GM10248 (cell line): ENCODE measurements around the gene KCNQ2.

Experiments
- CTCF ChIA-PET: fragments of 300-600 bp; sonication (Branson Sonifier 250); formaldehyde crosslinking; extraction: SDS; loops from one replicate; lab custom pipeline; 2021; ENCODE audit warnings: antibody characterized with exemption; lab: Yijun Ruan, JAX
- POLR2A ChIA-PET: fragments of 350-650 bp; sonication (Branson Sonifier 250); formaldehyde crosslinking; extraction: SDS; loops from one replicate; lab custom pipeline; 2020; ENCODE audit warnings: antibody characterized with exemption; lab: Yijun Ruan, JAX
- DNase-seq: peaks from one replicate; pipeline ENCODE4 v3.0.0; 2012; ENCODE audit errors: extremely low spot score
- CTCF ChIP-seq: IDR thresholded peaks from 2 replicates; pipeline ENCODE4 v1.5.1; 2012; ENCODE audit warnings: mild to moderate bottlenecking, low read depth; ENCODE audit errors: extremely low read depth, missing control alignments, control extremely low read depth

The KCNQ2 gene

GRCh38 chr20:63379296-63379695, 93.2 kb downstream of the KCNQ2 start:
- ChIA-PET CTCF (interaction anchor here (2.5 kb wide), 1 partner anchor 156 kb away, joined by 9 read pairs; no protein-coding TSS in a partner anchor), POLR2A (no interaction called here)
- TF ChIP-seq CTCF, result no peak
- DNase-seq, result no peak

- POLR2A ChIA-PET, result no interaction called here
- no peak for DNase-seq
- TF ChIP-seq CTCF, result no peak
- CTCF ChIA-PET, result interaction anchor here (1.1 to 2.5 kb wide), 5 partner anchors 40 to 199 kb away, joined by 3 to 12 read pairs (median 5); no protein-coding TSS in a partner anchor
Measured at GRCh38 chr20:63378626-63379025, 93.8 kb downstream of the KCNQ2 start.

GRCh38 chr20:63377951-63378381, 94.5 kb downstream of the KCNQ2 start:
- POLR2A ChIA-PET, result no interaction called here
- CTCF ChIA-PET, result interaction anchor here (0.9 to 2.5 kb wide), 6 partner anchors 40 to 274 kb away, joined by 3 to 12 read pairs (median 4); no protein-coding TSS in a partner anchor
- no peak for DNase-seq

GRCh38 chr20:63377256-63377941, 95.1 kb downstream of the KCNQ2 start:
- CTCF ChIA-PET, result interaction anchor here (0.9 to 2.5 kb wide), 6 partner anchors 39 to 274 kb away, joined by 3 to 12 read pairs (median 4); no protein-coding TSS in a partner anchor
- no peak for DNase-seq
- POLR2A ChIA-PET, result no interaction called here
- no peak for TF ChIP-seq CTCF

More at GRCh38 chr20:63377951-63378381, 94.5 kb downstream of the KCNQ2 start:
- TF ChIP-seq CTCF, result no peak

- CTCF ChIA-PET, result interaction anchor here (1.7 to 2.5 kb wide), 3 partner anchors 66 to 197 kb away, joined by 5 to 12 read pairs (median 9); no protein-coding TSS in a partner anchor
Measured at GRCh38 chr20:63376283-63377250, 95.9 kb downstream of the KCNQ2 start.

More at GRCh38 chr20:63376283-63377250, 95.9 kb downstream of the KCNQ2 start:
- no peak for TF ChIP-seq CTCF
- POLR2A ChIA-PET, result no interaction called here
- no peak for DNase-seq
